Subcutaneous abdominal adipose tissue (tissue), 5 donors: ENCODE measurements around the gene ARID5B.

Experiments
- H3K27ac ChIP-seq: one replicate; pipeline ENCODE4 v1.7.0; 2013; ENCODE audit warnings: low read depth, mild to moderate bottlenecking, inconsistent platforms, low read length, moderate library complexity
- H3K27me3 ChIP-seq, 5 donors: one replicate each; pipeline ENCODE4 v1.7.0; 2013; ENCODE audit warnings: low read length in 5 of 5, inconsistent platforms in 1 of 5; ENCODE audit not compliant: control insufficient read depth in 5 of 5, insufficient read depth in 4 of 5
- H3K36me3 ChIP-seq, 5 donors: one replicate each; pipeline ENCODE4 v1.7.0; 2013; ENCODE audit warnings: low read length in 5 of 5; ENCODE audit not compliant: control insufficient read depth in 5 of 5, insufficient read depth in 5 of 5
- H3K4me1 ChIP-seq, 5 donors: one replicate each; pipeline ENCODE4 v1.7.0; 2013; ENCODE audit warnings: low read length in 5 of 5, mild to moderate bottlenecking in 3 of 5, moderate library complexity in 1 of 5; ENCODE audit not compliant: control insufficient read depth in 5 of 5, insufficient read depth in 5 of 5
- H3K4me3 ChIP-seq, 5 donors: one replicate each; pipeline ENCODE4 v1.7.0; 2013; ENCODE audit warnings: low read length in 5 of 5, low read depth in 1 of 5
- H3K9ac ChIP-seq, 5 donors: one replicate each; pipeline ENCODE4 v1.7.0; 2013; ENCODE audit warnings: low read length in 5 of 5, mild to moderate bottlenecking in 4 of 5, moderate library complexity in 3 of 5
- H3K9me3 ChIP-seq, 5 donors: one replicate each; pipeline ENCODE4 v1.7.0; 2013; ENCODE audit warnings: low read length in 5 of 5; ENCODE audit not compliant: control insufficient read depth in 5 of 5
- donor health status: healthy.
- donor health status: healthy.
- donor health status: healthy.
- donor health status: healthy.
- donor health status: healthy.

ARID5B gene

GRCh38 chr10:61949687-61950086 lies 48.2 kb downstream of the ARID5B start:
- Histone ChIP-seq H3K27me3 (no peaks in the 10 kb centered on the region), H3K9me3 (no peaks in the 10 kb centered on the region), H3K9ac (no peak overlapping the region), H3K27ac (no peak overlapping the region), H3K4me3 (no peak overlapping the region), H3K36me3 (peaks cover 0 to 7% (median 0%) of the 10 kb centered on the region in 5 donors), H3K4me1 (peaks cover 0 to 3% (median under 1%) of the 10 kb centered on the region in 5 donors)

GRCh38 chr10:61950449-61951143 lies 49.1 kb downstream of the ARID5B start:
- Histone ChIP-seq H3K9me3 (no peaks in the 10 kb centered on the region), H3K27ac (no peak overlapping the region), H3K36me3 (peaks cover 0 to 7% (median 0%) of the 10 kb centered on the region in 5 donors), H3K9ac (no peak overlapping the region), H3K27me3 (no peaks in the 10 kb centered on the region), H3K4me1 (no peaks in the 10 kb centered on the region), H3K4me3 (no peak overlapping the region)

GRCh38 chr10:61951144-61951483 lies 49.6 kb downstream of the ARID5B start:
- no peaks in the 10 kb centered on the region for H3K27me3 ChIP-seq
- no peak overlapping the region for H3K4me3 ChIP-seq
- no peak overlapping the region for H3K9ac ChIP-seq
- H3K9me3 ChIP-seq = no peaks in the 10 kb centered on the region
- H3K4me1 ChIP-seq = no peaks in the 10 kb centered on the region
- no peak overlapping the region for H3K27ac ChIP-seq
- peaks cover 0 to 7% (median 2%) of the 10 kb centered on the region in 5 donors for H3K36me3 ChIP-seq

GRCh38 chr10:61952028-61952674 lies 50.7 kb downstream of the ARID5B start:
- H3K9me3 ChIP-seq = no peaks in the 10 kb centered on the region
- no peak overlapping the region for H3K9ac ChIP-seq
- no peaks in the 10 kb centered on the region for H3K4me1 ChIP-seq
- H3K27me3 ChIP-seq = no peaks in the 10 kb centered on the region
- no peak overlapping the region for H3K4me3 ChIP-seq
- no peak overlapping the region for H3K27ac ChIP-seq
- peaks cover 0 to 10% (median 2%) of the 10 kb centered on the region in 5 donors for H3K36me3 ChIP-seq

- Histone ChIP-seq H3K27me3 (no peaks in the 10 kb centered on the region), H3K27ac (no peak overlapping the region), H3K9ac (no peak overlapping the region), H3K36me3 (peaks cover 0 to 10% (median 2%) of the 10 kb centered on the region in 5 donors), H3K4me1 (no peaks in the 10 kb centered on the region), H3K4me3 (no peak overlapping the region), H3K9me3 (no peaks in the 10 kb centered on the region)
Observed at GRCh38 chr10:61953183-61953582, 51.7 kb downstream of the ARID5B start.

GRCh38 chr10:61957806-61958205 lies 56.3 kb downstream of the ARID5B start:
- H3K9ac ChIP-seq = no peak overlapping the region
- H3K9me3 ChIP-seq = no peaks in the 10 kb centered on the region
- no peak overlapping the region for H3K4me3 ChIP-seq
- no peak overlapping the region for H3K27ac ChIP-seq
- H3K36me3 ChIP-seq = peaks cover 0 to 16% (median 0%) of the 10 kb centered on the region in 5 donors
- H3K4me1 ChIP-seq = no peaks in the 10 kb centered on the region
- no peaks in the 10 kb centered on the region for H3K27me3 ChIP-seq

- H3K9ac ChIP-seq = no peak overlapping the region
- no peak overlapping the region for H3K4me3 ChIP-seq
- H3K27me3 ChIP-seq = no peaks in the 10 kb centered on the region
- H3K9me3 ChIP-seq = no peaks in the 10 kb centered on the region
- H3K27ac ChIP-seq = no peak overlapping the region
- no peaks in the 10 kb centered on the region for H3K4me1 ChIP-seq
- peaks cover 0 to 16% (median 0%) of the 10 kb centered on the region in 5 donors for H3K36me3 ChIP-seq
Observed at GRCh38 chr10:61958311-61958710, 56.8 kb downstream of the ARID5B start.

- no peaks in the 10 kb centered on the region for H3K4me1 ChIP-seq
- no peaks in the 10 kb centered on the region for H3K27me3 ChIP-seq
- H3K27ac ChIP-seq = no peak overlapping the region
- H3K9me3 ChIP-seq = no peaks in the 10 kb centered on the region
- H3K36me3 ChIP-seq = peaks cover 0 to 16% (median 0%) of the 10 kb centered on the region in 5 donors
- no peak overlapping the region for H3K9ac ChIP-seq
- no peak overlapping the region for H3K4me3 ChIP-seq
Observed at GRCh38 chr10:61958805-61959204, 57.3 kb downstream of the ARID5B start.

- Histone ChIP-seq H3K27ac (no peak overlapping the region), H3K4me3 (no peak overlapping the region), H3K4me1 (peaks cover 0 to 4% (median 0%) of the 10 kb centered on the region in 5 donors), H3K9me3 (no peaks in the 10 kb centered on the region), H3K27me3 (no peaks in the 10 kb centered on the region), H3K36me3 (peaks cover 0 to 16% (median 0%) of the 10 kb centered on the region in 5 donors), H3K9ac (no peak overlapping the region)
Observed at GRCh38 chr10:61959814-61960213, 58.3 kb downstream of the ARID5B start.

GRCh38 chr10:61960396-61961120 lies 59.1 kb downstream of the ARID5B start:
- H3K27me3 ChIP-seq = no peaks in the 10 kb centered on the region
- H3K9me3 ChIP-seq = no peaks in the 10 kb centered on the region
- no peak overlapping the region for H3K9ac ChIP-seq
- peaks cover 0 to 4% (median 0%) of the 10 kb centered on the region in 5 donors for H3K4me1 ChIP-seq
- H3K27ac ChIP-seq = no peak overlapping the region
- H3K36me3 ChIP-seq = peaks cover 0 to 16% (median 0%) of the 10 kb centered on the region in 5 donors
- H3K4me3 ChIP-seq = no peak overlapping the region
